ENCODE measurements around the gene PXK.
"Not testable (repeated sequence)": the region's sequence is repeated elsewhere in the genome, so short reads cannot be mapped to it uniquely, and the experiment has no call there.

PXK gene

DNA sequence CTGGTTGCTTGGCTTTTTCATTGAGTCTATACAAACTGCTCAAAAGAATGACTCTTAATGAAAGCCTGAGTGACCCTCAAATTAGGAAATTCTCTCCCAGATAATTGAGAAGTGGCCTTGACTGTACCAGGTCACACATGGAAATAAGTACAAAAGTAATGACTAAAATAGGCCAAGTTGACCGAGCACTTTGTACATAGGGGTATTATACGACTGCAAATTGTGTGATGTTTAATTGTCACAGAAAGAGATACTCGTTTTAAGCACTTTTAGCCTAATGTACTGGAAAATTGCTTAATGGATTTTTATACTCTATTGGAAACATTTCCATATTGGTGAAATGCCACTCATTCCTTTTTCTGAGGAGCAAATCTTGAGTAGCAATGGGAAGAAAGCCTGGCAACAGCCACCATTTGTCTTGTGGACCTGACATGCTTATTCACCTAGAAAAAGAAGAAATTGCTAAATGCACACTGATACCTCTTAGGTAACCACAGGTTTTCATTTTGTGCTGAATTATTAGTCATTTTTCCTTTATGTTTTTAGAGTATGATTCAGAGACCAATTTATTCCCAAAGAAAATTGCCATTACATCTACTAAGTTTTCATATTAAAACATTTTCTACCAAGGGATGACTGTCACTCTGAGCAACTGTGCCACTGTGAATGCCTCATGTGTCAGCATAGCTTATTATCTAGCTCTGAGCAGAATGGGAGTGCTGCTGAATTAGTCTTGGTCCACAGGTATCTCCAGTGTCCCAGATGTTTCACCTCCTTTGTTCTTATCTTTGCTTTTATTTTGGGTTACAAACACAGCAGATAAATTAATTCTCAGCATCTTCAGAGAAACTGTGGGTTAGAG, 8.9 kb upstream of the PXK start:
- DNase-seq (ENCODE audit: low spot score): no peak

DNA sequence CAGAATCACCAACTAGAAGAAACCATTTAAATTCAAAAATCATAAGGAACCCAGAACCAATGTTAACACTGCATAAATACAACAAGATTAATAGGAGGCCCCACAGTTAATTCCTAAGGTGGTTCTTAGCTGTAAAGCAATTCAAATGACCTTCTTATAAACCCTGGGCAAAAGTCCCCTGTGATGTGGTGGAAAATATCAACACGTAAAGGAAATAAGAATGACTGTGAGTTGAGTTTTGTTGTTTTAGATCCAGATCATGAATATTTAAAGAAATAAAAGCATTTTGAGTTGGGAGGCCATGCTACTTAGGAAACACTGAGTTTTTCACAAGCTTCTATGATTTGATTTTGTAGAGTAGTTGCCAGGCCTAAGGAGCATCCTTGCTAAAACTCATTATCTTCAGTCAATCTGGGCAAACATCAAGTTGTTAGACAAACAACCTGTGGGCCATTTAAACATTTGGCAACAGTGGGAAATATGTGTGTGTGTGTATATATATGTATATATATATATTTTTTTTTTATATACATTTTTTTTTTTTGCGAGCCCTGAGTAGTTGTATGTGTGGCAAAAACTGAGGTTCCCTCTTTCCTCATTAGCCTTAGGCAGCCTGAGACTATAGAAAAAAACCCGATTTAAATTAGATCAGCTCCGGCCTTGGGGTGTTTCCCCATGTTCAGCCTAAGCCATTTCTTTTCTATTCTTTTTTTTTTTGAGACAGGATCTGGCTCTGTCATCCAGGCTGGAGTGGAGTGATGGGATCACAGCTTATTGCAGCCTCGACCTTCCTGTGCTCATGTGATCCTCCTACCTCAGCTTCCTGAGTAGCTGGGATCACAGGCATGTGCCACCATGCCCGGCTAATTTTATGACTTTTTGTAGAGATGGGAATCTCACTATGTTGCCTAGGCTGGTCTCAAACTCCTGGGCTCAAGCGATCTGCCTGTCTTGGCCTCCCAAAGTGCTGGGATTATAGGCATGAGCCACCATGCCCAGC, 8.0 kb upstream of the PXK start:
- DNase-seq (ENCODE audit: low spot score): no peak

DNA sequence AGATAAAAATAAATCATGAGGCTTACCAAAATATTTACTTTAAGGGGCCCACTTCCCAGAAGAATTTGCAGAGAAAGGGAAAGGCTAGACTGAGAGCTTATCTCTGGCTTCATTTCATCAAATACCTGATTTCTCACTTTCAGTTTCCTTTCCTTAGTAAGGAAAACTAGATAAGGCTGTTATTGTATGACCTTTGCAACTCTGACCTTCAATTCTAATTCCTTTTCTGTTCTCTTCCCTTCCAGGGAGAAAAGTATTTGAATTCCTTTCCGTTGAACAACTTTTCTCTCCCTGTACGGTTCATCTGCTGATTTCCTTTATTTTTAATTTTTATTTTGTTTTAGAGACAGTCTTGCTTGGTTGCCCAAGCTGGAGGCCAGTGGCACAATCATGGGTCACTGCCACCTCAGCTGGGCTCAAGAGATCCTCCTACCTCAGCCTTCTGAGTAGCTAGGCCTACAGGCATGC, 7.1 kb upstream of the PXK start:
- DNase-seq (ENCODE audit: low spot score): no peak

DNA sequence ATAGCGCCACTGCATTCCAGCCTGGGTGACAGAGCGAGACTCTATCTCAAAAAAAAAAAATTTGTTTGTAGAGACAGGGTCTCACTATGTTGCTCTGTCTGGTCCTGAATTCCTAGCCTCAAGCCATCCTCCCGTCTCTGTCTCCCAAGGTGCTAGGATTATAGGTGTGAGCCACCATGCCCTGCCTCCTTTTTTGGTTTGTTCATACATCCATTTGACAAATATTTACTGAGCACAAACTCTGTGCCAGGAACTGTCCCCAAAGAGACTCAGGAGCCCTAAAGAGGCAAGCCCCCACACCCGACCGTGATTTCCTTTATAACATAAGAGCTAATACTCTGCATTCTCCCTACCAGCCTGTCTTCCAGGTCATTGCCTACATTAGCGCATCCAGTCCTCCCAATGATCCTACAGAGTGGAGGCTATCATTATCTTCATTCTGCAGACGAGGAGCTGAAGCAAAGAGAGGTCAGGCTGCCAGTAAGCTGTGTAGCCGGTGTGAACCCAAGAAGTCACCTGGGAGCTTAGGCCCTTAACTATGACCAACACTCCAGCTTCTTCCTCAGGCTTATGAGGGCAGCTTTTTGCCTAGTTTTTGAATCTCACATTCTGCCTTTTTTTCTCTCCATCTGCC, 6.3 kb upstream of the PXK start:
- DNase-seq (ENCODE audit: low spot score): no peak

DNA sequence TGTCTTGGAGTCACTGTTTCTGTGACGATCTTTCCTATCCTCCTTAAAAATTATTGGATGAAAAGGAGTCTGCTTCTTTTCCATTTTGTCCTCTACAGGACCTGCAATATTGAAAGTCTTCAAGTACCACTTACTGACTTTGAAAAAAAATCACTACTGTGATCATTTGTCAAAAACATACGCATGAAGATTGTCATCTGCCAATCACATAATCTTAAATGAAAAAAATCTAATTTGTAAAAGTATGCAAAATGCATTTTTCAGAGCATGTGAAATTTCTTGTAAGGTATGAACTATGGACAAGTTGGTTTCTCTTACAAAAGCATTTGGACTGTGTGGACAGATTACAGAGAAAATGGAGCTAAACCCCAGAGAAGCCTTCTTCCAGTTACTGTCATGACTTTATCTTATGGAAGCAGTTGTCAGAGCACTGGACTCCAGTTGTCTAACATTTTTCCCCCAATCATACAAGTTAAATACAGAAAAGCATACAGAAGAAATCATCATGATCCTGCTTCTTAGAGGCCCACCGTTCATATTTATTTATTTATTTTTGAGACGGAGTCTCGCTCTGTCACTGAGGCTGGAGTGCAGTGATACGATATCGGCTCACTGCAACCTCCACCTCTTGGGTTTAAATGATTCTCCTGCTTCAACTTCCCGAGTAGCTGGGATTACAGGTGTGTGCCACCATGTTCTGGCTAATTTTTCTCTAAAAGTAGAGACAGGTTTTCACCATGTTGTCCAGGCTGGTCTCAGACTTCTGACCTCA, 3.4 kb upstream of the PXK start:
- DNase-seq (ENCODE audit: low spot score): no peak

DNA sequence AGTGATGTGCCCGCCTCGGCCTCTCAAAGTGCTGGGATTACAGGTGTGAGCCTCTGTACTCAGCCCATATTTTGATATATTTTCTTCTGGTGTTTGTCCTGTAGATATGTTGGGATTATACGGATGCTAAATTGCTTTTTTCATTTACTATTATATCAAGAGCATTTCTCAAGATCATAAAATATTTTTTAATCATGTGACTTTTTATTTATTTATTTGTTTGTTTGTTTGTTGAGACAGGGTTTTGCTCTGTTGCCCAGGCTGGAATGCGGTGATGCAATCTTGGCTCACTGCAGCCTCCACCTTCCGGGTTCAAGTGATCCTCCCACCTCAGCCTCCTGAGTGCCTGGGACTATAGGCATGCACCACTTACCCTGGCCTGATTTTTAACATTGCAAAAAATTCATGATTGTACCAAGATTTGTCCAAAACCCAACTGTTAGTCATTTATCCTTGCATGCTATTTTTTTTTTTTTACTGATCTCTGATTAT, 2.7 kb upstream of the PXK start:
- no peak for DNase-seq (ENCODE audit: low spot score)

DNA sequence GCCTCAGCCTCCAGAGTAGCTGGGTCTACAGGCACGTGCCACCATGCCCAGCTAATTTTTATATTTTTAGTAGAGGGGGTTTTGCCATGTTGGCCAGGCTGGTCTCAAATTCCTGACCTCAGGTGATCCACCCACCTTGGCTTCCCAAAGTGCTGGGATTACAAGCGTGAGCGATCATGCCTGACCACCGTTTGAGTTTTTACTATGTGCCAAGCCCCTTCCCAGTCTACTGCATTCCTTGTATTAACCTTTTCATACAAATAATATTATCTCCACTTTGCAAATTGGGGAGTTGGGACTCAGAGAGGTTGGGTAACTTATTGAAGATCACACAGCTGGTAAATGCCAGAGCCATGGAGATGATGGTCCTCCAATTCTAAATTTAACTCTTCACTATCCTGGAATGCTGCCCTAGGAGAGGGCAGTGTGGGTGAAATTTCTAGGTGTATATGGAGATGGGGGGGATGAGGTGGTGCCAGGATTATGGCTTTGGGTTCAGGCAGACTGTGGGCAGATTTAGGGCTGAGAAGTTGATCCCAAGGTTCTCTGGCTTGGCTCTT, 1.0 kb upstream of the PXK start:
- no peak for DNase-seq (ENCODE audit: low spot score)

DNA sequence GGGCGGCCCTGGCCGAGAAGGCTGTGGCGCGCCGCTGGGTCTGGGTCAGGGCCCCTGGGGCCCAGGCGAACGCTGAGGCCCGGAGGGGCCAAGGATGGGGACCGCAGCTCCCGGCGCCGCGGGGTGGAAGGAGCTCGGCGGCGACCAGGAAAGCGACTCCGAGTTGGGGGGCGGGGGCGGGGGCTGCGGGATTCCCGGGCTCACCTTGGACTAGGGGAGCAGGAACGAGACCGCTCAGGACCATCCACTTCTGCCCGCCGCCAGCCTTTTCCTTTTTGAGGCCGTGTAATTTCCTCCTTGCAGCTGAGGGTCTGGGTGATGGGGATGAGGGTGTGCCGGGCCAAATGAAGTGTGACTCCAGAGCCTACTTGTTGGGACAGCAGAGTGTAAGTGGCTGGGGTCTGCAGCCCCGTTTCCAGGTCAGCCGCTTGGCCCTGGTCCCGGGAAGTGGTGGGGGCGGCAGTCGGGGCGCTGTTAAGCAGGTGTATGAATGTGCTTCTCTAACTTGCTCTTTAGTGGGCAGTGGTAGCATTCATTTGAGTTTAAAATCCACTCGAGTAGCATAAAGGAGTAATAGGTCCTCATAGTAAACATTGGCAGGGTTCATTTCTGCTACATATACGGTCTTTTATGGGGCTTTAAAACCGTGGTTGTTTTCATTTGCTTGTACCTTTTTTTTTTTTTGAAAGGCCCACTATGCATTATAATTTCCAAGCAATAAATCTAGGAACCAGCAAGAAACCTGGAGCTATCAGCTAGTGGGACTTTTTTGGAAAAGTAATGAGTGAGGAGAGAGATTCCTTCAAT, 717 bp downstream of the PXK start:
- DNase-seq (ENCODE audit: low spot score): peak; percentile 52

DNA sequence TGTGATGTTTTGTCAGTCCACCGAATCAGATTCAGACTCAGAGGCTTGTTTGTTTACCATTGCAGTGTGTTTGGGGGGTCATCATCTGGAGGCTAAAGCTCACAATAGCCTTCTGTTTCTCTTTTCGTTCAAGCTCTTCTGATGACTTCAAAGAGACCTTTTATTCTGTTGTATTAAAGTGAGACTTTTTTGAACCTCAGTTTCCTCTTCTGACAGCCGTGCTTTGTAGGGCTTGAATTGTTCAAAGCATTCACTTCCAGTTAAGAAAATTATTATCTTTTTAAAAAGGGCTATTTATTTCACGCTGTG, 1.3 kb downstream of the PXK start:
- no peak for DNase-seq (ENCODE audit: low spot score)

DNA sequence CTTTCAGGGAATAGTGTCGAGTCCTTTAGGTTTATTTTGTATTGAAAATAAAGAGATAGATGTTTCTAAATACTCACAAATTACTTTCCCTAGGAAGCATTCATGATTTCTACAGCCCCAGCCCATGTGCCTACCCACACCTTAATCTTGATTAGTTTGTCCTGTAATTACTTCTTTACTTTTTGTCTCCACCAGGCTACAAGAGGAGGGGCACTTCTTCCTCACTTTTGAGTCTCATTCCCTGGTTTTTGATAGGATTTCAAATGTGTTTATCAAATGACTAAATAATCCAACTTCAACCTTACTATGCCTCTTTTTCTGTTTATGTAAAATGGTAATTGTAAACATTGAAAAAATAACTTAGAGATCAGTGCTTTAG, 1.8 kb downstream of the PXK start:
- no peak for DNase-seq (ENCODE audit: low spot score)

DNA sequence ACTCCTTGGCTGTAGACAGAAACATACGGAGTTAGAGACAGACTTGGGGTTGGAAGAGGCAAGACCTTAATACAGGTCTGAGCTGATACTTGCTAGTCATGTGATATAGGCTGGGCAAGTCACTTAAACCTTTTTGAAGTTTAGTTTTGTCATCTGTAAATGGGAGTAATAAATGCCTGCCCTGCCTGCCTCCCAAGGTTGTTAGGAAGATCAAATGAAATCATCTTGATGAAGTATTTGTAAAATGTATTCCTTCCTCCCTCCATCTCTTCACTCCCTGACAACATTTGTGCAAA, 2.9 kb downstream of the PXK start:
- DNase-seq (ENCODE audit: low spot score): no peak

DNA sequence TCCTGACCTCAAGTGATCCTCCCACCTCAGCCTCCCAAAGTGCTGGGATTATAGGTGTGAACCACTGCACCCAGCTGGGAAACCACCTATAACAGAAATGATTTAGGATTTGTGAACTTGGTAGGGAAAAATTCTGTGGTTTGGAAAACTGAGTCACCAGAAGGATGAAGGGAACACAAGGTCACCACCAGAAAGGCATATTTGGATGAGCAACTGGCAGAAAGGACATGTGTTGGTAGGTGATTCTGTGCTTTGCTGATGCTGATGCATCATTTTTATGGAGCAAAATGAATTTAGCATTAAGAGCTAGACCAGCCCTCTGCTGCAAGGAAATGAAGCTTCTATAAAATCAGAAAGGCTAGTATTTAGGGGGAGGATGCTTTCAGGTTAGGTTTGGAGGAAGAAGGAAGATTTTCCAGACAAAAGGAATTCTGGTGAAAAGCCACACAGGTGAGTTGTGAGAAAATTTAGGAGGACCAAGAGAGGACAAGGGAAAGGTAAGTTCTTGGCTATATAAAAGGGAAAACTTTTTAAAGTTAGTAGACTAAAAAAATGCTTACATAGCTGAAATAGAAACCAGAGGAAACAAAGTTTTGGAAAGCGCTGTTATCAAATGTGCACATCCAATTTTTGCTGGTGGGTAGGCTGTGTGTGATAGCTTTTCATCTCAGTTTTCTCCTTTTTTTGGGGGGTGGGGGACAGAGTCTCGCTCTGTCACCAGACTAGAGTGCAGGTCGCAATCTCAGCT, 3.6 kb downstream of the PXK start:
- DNase-seq (ENCODE audit: low spot score): peak; percentile 62

DNA sequence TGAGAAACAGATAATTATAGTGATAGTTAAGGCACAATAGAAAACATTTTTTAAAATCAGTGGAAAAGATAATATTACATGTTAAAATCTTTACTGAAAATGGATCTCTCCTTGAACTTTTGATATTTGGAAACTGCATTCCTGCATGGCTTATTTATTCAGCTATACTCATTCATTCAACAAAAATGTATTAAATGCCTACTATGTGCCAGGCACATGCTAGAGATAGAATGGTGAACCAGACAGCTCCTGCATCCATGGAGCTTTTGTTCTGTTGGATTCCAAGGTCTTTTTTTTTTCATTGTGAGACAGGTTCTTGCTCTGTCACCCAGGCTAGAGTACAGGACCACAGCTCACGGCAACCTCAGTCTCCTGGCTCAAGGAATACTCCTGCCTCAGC, 4.5 kb downstream of the PXK start:
- DNase-seq (ENCODE audit: low spot score): no peak

DNA sequence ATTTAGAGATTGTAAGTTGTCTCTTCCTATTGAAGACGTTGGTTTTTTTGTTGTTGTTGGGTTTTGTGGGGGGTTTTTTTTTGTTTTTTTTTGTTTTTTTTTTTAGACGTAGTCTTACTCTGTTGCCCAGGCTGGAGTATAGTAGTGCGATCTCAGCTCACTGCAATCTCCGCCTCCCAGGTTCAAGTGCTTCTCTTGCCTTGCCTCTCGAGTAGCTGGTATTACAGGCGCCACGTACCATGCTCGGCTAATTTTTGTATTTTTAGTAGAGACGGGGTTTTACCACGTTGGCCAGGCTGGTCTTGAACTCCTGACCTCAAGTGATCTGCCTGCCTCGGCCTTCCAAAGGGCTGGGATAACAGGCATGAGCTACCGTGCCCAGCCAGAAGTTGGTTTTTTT, 6.5 kb downstream of the PXK start:
- not testable (repeated sequence) for DNase-seq (ENCODE audit: low spot score)

DNA sequence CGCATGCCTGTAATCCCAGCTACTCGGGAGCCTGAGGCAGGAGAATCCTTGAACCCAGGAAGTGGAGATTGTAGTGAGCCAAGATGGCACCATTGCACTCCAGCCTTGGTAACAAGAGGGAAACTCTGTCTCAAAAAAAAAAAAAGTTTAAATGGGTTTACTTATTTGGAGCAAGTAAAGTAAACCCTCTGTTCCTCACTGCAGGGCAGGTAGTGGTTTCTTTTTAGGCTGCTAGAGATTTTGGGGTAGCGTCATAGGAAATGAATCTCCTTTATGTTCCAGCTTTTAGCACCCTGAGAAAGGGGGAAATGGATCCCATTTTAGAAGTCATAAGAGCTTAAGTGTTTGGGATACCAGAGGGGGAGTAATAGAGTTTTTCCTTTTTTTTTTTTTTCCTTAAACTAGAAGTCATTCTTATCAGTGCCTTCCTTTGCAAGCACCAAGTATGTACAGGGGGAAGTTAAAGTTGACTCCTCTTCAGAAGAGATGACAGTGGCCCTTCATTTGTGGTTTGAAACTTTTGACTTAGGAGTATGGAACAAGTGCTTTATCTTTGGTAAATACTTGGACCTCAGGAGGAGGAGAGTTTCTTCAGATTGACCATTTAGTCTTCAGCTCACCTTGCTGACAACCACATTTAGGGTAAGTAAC, 8.0 kb downstream of the PXK start:
- DNase-seq (ENCODE audit: low spot score): no peak

DNA sequence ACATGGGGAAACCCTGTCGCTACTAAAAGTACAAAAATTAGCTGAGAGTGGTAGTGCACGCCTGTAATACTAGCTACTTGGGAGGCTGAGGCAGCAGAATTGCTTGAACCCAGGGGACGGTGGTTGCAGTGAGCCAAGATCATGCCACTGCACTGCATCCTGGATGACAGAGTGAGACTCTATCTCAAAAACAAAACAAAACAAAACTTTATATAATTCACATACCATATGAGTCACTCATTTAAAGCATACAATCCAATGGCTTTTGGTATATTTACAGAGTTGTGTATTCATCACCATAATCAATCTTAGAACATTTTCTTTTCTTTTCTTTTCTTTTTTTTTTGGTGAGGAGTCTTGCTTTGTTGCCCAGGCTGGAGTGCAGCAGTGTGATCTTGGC, 8.7 kb downstream of the PXK start:
- DNase-seq (ENCODE audit: low spot score): no peak

DNA sequence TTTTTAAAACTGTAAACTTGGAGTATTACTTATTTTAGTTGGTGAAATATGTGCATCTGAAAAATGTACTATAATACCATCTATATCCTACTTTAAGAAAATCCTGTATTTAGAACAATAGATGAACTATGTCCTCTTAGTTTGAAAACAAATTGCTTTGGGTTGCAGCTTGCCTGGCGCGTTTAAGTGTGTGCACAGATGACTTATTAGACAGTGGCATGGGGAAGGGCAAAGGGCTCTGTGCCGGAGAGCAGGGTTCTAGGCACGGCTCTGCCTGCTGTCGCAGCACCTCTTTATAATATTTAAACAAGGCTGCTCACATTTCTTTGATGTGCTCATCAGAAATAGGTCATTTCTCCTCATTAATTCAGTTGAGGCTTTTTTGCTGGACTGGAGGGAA, 10.0 kb downstream of the PXK start:
- no peak for DNase-seq (ENCODE audit: low spot score)

DNA sequence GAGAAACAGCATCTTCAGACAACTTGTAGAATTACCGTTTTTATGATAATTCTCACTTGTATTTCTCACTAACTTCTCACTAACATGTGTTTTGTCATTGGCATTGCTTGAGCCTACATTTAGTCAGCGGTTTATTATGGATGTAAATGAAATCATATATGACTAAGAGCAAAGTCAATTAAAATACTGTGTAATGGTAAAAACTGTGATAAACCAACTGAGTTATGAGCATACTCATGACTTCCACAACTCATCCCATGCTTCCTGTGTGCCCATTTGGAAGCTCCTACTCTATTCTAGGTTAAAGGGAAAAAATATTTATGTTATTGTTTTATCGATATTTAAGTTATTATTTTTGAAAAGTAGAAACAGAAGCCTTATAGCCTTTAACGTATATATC, 12.8 kb downstream of the PXK start:
- DNase-seq (ENCODE audit: low spot score): peak; percentile 82

DNA sequence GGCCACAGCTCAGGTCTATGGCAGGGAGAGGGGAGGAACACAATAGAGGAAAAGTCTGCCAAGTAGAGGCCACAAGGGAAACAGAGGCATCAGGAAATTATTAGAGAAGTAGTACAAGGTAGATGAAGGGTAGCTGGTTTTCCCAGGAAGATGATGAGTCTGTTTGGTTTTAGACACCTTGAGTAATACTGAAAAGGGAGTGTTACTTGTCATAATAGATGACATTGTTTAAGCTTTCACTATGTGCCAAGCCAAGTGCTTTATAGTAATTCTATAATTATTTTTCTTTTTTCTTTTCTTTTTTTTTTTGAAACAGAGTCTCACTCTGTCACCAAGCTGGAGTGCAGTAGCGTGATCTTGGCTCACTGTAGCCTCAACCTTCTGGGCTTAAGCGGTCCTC, 13.7 kb downstream of the PXK start:
- no peak for DNase-seq (ENCODE audit: low spot score)

DNA sequence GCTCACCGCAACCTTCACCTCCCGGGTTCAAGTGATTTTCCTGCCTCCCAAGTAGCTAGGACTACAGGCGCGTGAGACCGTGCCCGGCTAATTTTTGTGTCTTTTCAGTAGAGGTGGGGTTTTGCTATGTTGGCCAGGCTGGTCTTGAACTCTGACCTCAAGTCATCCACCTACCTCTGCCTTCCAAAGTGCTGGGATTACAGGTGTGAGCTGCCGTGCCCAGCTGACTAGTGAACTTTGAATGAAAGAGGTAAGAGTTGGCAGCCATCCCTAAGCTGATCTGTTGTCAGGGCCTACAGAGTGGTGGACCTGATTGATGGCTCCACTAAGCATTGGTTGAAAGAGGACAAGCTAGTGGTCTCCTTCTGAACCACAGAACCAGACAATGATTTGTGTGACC, 15.3 kb downstream of the PXK start:
- no peak for DNase-seq (ENCODE audit: low spot score)
